SK-N-MC (cell line): Measurements from ENCODE around the gene CTNNA3.

Experiments
- EZH2 ChIP-seq: fragments of 200-600 bp; sonication (generic); IDR thresholded peaks from one replicate; pipeline ENCODE4 v1.6.1; 2017; ENCODE audit warnings: antibody characterized with exemption
- FOXP2 ChIP-seq: optimal IDR thresholded peaks from 2 replicates; pipeline ENCODE3; 2011; ENCODE audit warnings: mild to moderate bottlenecking, moderate library complexity; ENCODE audit not compliant: insufficient read depth; ENCODE audit errors: extremely low read length, control extremely low read depth
- POLR2AphosphoS5 ChIP-seq: IDR thresholded peaks from 2 replicates; pipeline ENCODE4 v1.6.1; 2012; ENCODE audit warnings: mild to moderate bottlenecking, low read depth, low read length, borderline replicate concordance

DNA sequence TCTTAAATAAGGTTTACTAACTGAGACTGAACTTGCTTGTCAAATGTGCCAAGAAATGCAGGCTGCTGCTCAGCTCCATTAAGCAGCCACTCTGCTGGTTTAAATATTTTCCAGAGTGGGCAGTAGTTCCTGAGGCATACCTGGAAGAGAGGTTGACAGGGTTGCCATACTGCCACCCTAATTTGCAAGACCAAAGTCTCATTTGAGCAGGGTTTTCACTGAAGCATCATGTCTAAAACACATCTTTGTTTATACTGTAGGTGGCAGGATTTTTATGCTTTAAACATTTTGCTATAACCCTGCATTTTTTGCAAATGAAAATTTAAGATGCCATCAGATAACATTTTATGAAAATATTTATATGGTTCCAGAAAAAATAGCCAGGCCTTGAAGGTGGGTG, 1388.2 kb downstream of the CTNNA3 start:
- TF ChIP-seq EZH2 (no peak), POLR2AphosphoS5 (no peak), FOXP2 (no peak)
